A549 (cell line): ENCODE measurements around the gene NEU4. TPM values are rescaled to one million over a fixed set of nuclear protein-coding genes. Genes with fewer than 3 reads are reported as not detected.
"Not testable (repeated sequence)": the region's sequence is repeated elsewhere in the genome, so short reads cannot be mapped to it uniquely, and the experiment has no call there.

Source experiments
- ATAC-seq, 2 experiments: fragments of 200-7000 bp in 1 of 2; fragments of >200 bp in 1 of 2; cut with Nextera tagmentation in 1 of 2; cut with Tn5 transposase in 1 of 2; 3 replicates each; pipeline versions ENCODE4 v1.8.0 to v1.9.1; 2018 to 2020; ENCODE audit warnings: mild to moderate bottlenecking in 1 of 2, moderate library complexity in 1 of 2
- CTCF ChIA-PET: fragments of 300-600 bp; sonication (Branson Sonifier 250); formaldehyde crosslinking; extraction: SDS; loops from one replicate; lab custom pipeline; 2021; ENCODE audit warnings: antibody characterized with exemption, inconsistent platforms; lab: Yijun Ruan, JAX
- POLR2A ChIA-PET: fragments of 350-600 bp; formaldehyde crosslinking; extraction: SDS; loops from one replicate; lab custom pipeline; 2021; ENCODE audit warnings: antibody characterized with exemption, inconsistent platforms; lab: Yijun Ruan, JAX
- DNase-seq, 2 experiments: peaks; one replicate each; pipeline versions ENCODE4 v3.0.0 to v3.0.0-alpha.2; 2011 to 2016; ENCODE audit warnings: low read depth in 1 of 2, low spot score in 1 of 2
- FAIRE-seq: peaks from 2 replicates; lab custom pipeline; 2011; peaks lifted over from hg19 to GRCh38; lab: Jason Lieb, UNC
- H3K27ac ChIP-seq, 2 experiments: fragments of >200 bp; sonication (Bioruptor Twin); formaldehyde crosslinking; 3 replicates each; pipeline ENCODE4 v1.5.1; 2016 to 2017
- H3K4me1 ChIP-seq: fragments of >200 bp; sonication (Bioruptor Twin); formaldehyde crosslinking; 3 replicates; pipeline ENCODE4 v1.6.1; 2016
- H3K4me2 ChIP-seq: fragments of >200 bp; sonication (Bioruptor Twin); formaldehyde crosslinking; 3 replicates; pipeline ENCODE4 v1.6.1; 2016
- H3K4me3 ChIP-seq: fragments of >200 bp; sonication (Bioruptor Twin); formaldehyde crosslinking; 3 replicates; pipeline ENCODE4 v1.5.1; 2016
- H3K9me3 ChIP-seq: fragments of >200 bp; sonication (Bioruptor Twin); formaldehyde crosslinking; 3 replicates; pipeline ENCODE4 v1.6.1; 2016
- BHLHE40 ChIP-seq: IDR thresholded peaks from 2 replicates; pipeline ENCODE4 v1.6.1; 2012; ENCODE audit warnings: low read depth, low read length, inconsistent platforms
- CBX8 ChIP-seq: fragments of 200-600 bp; sonication (generic); IDR thresholded peaks from 2 replicates; pipeline ENCODE4 v1.6.1; 2016
- CEBPB ChIP-seq, 2 experiments: fragments of >200 bp in 1 of 2; sonication (Bioruptor Twin) in 1 of 2; formaldehyde crosslinking in 1 of 2; IDR thresholded peaks; 2 replicates each; pipeline ENCODE4 v1.6.1; 2012 to 2016
- CHD2 ChIP-seq: fragments of 150-350 bp; IDR thresholded peaks from 2 replicates; pipeline ENCODE4 v1.6.1; 2014; ENCODE audit warnings: low read length; ENCODE audit not compliant: partially characterized antibody
- EHF ChIP-seq: fragments of 250-450 bp; sonication (Bioruptor Pico); IDR thresholded peaks from 2 replicates; pipeline ENCODE4 v1.5.0; 2020; ENCODE audit warnings: mild to moderate bottlenecking
- ESRRA ChIP-seq: fragments of 150-350 bp; IDR thresholded peaks from 2 replicates; pipeline ENCODE4 v1.6.1; 2014; ENCODE audit warnings: mild to moderate bottlenecking, low read length, borderline replicate concordance
- FOSB ChIP-seq: fragments of 250-450 bp; sonication (Bioruptor Pico); IDR thresholded peaks from 2 replicates; pipeline ENCODE4 v1.5.0; 2020; ENCODE audit warnings: mild to moderate bottlenecking, moderate library complexity
- FOXS1 ChIP-seq: fragments of 250-450 bp; sonication (Bioruptor Pico); IDR thresholded peaks from 2 replicates; pipeline ENCODE4 v1.5.0; 2020; ENCODE audit warnings: mild to moderate bottlenecking, moderate library complexity
- HOXB13 ChIP-seq: fragments of 250-450 bp; sonication (Bioruptor Pico); IDR thresholded peaks from 2 replicates; pipeline ENCODE4 v1.5.0; 2020; ENCODE audit warnings: low read depth, mild to moderate bottlenecking, moderate library complexity
- HOXB5 ChIP-seq: fragments of 250-450 bp; sonication (Bioruptor Pico); IDR thresholded peaks from 2 replicates; pipeline ENCODE4 v1.5.0; 2020; ENCODE audit warnings: mild to moderate bottlenecking, moderate library complexity
- KDM5A ChIP-seq: fragments of 200-600 bp; sonication (generic); IDR thresholded peaks from 2 replicates; pipeline ENCODE4 v1.6.1; 2016; ENCODE audit warnings: antibody characterized with exemption, mild to moderate bottlenecking
- MAZ ChIP-seq: fragments of 150-350 bp; IDR thresholded peaks from 2 replicates; pipeline ENCODE4 v1.6.1; 2014; ENCODE audit warnings: antibody characterized with exemption, low read depth, low read length, borderline replicate concordance
- MYC ChIP-seq: IDR thresholded peaks from 2 replicates; pipeline ENCODE4 v1.6.1; 2012; ENCODE audit warnings: mild to moderate bottlenecking, inconsistent platforms, low read length, improper control_type of control experiment, borderline replicate concordance
- NR3C1 ChIP-seq: fragments of >200 bp; sonication (Bioruptor Twin); formaldehyde crosslinking; IDR thresholded peaks from 3 replicates; pipeline ENCODE4 v1.6.1; 2017
- PHF8 ChIP-seq: fragments of 200-600 bp; sonication (generic); IDR thresholded peaks from 2 replicates; pipeline ENCODE4 v1.6.1; 2016; ENCODE audit warnings: low read depth, mild to moderate bottlenecking, antibody characterized with exemption, moderate library complexity, borderline replicate concordance
- POLR2A ChIP-seq: IDR thresholded peaks from 2 replicates; pipeline ENCODE4 v1.6.1; 2012; ENCODE audit warnings: mild to moderate bottlenecking, low read length
- POLR2AphosphoS2 ChIP-seq: conservative IDR thresholded peaks from 2 replicates; pipeline ENCODE4 v1.6.1; 2012; ENCODE audit warnings: low read length, improper control_type of control experiment, inconsistent platforms
- RAD21 ChIP-seq, 2 experiments: fragments of >200 bp in 1 of 2; sonication (Bioruptor Twin) in 1 of 2; formaldehyde crosslinking in 1 of 2; IDR thresholded peaks in 1 of 2; conservative IDR thresholded peaks in 1 of 2; 2 replicates in 1 of 2; 3 replicates in 1 of 2; pipeline ENCODE4 v1.6.1; 2012 to 2018; ENCODE audit warnings: inconsistent platforms in 1 of 2
- RFX5 ChIP-seq: fragments of 450-650 bp; IDR thresholded peaks from 2 replicates; pipeline ENCODE4 v1.7.1; 2014; ENCODE audit warnings: antibody characterized with exemption, mild to moderate bottlenecking, moderate library complexity
- RNF2 ChIP-seq: fragments of 200-600 bp; sonication (generic); IDR thresholded peaks from 2 replicates; pipeline ENCODE4 v1.6.1; 2016; ENCODE audit warnings: low read depth, mild to moderate bottlenecking, antibody characterized with exemption, moderate library complexity, borderline replicate concordance
- SMC3 ChIP-seq: fragments of >200 bp; sonication (Bioruptor Twin); formaldehyde crosslinking; IDR thresholded peaks from 3 replicates; pipeline ENCODE4 v1.6.1; 2018; ENCODE audit warnings: inconsistent platforms
- TFCP2L1 ChIP-seq: fragments of 250-450 bp; sonication (Bioruptor Pico); IDR thresholded peaks from 2 replicates; pipeline ENCODE4 v1.5.0; 2021; ENCODE audit warnings: mild to moderate bottlenecking
- ZNF302 ChIP-seq: fragments of 250-450 bp; sonication (Bioruptor Pico); IDR thresholded peaks from 2 replicates; pipeline ENCODE4 v1.9.0; 2021; ENCODE audit warnings: inconsistent platforms, mild to moderate bottlenecking, moderate library complexity
- ZSCAN20 ChIP-seq: fragments of 250-450 bp; sonication (Bioruptor Pico); IDR thresholded peaks from 2 replicates; pipeline ENCODE4 v1.8.0; 2022; ENCODE audit warnings: mild to moderate bottlenecking, moderate library complexity
- WGBS: methylation state at CpG from one replicate; pipeline ENCODE4 v1.1.6; 2017; ENCODE audit errors: missing lambda C conversion rate; 5-methylcytosine and 5-hydroxymethylcytosine counted together
- polyA plus RNA-seq, 4 experiments: library from polyadenylated mRNA; depleted of rRNA in 3 of 4; stranded (reverse); fragments of >200 nt; fragmentation: RNase III in 1 of 4; extraction: RNeasy Plus Mini Kit Qiagen cat#74134 plus additional on column Dnase treatment in 1 of 4; gene quantifications; 2 replicates in 3 of 4; 3 replicates in 1 of 4; pipeline ENCODE4 v1.2.3, GENCODE V29; 2011 to 2017
- TF ChIP-seq, protein P1 (sequence below): IDR thresholded peaks from 2 replicates; pipeline ENCODE4 v1.6.1; 2012; ENCODE audit warnings: low read depth, borderline replicate concordance
- TF ChIP-seq, protein P2 (sequence below): IDR thresholded peaks from 2 replicates; pipeline ENCODE4 v1.6.1; 2012
- TF ChIP-seq, protein P3 (sequence below): fragments of 150-350 bp; IDR thresholded peaks from 2 replicates; pipeline ENCODE4 v1.6.1; 2014; ENCODE audit warnings: low read depth, mild to moderate bottlenecking, low read length

NEU4 gene
- polyA plus RNA-seq, 2 of the 4 experiments (the other 2 are of a cell fraction), result 0.13 to 0.19 TPM

DNA sequence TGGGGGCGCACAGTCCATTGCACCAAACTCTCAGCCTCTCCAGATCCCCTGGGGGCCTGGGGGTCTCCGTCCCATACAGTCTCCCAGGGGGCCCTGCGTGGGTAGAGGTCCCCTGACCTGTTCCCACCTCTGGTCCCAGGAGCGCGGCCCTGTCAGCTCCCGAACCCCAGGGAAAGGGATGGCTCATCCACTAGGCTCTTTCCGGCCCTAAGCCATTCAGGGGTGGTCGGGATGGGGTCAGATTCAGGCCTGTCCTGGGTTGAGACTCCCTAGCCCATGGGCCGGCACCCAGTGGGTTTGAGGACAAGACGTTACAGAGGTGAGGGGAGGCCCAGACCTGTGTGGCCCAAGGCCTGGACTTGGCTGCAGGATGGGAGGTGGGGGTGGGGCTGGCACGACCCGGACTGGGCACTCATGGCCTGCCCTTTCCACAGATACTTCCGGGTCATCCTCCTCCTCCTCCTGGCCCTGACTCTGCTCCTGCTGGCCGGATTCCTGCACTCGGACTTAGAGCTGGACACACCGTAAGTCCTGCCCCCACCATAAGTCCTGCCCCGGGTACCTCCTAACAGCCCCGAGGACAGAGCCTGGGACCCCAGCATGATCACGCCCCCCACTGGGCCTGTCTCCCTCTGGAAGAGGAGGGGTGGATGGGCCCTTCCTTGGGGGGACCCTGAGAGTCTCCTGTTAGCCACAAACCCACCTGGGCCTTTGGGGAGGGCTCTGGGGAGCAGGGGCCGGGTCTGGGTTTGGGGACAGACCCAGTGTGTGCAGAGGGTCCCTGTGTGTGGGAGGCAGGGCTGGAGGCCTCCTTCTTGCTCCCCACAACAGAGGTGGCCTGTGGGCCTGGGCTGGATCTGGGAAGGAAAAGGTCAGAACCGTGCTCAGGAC, 10.1 kb upstream of the NEU4 start:
- ATAC-seq (no peak), FAIRE-seq (no peak), DNase-seq (no peak)
- CTCF ChIA-PET, result no interaction called here
- no peak overlapping the region for H3K4me3 ChIP-seq
- H3K9me3 ChIP-seq, result no peaks in the 10 kb centered on the region
- H3K4me2 ChIP-seq, result no peak overlapping the region
- TF ChIP-seq BHLHE40, result no peak
- no peak for TF ChIP-seq FOXS1 (CRISPR knock-in tag)
- TF ChIP-seq, protein P1, sequence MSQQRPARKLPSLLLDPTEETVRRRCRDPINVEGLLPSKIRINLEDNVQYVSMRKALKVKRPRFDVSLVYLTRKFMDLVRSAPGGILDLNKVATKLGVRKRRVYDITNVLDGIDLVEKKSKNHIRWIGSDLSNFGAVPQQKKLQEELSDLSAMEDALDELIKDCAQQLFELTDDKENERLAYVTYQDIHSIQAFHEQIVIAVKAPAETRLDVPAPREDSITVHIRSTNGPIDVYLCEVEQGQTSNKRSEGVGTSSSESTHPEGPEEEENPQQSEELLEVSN, result no peak
- TF ChIP-seq FOSB (CRISPR knock-in tag), result no peak
- TF ChIP-seq SMC3, result no peak
- no peak for TF ChIP-seq CBX8
- TF ChIP-seq POLR2AphosphoS2, result no peak
- TF ChIP-seq ZSCAN20 (CRISPR knock-in tag), result no peak
- TF ChIP-seq, protein P2, sequence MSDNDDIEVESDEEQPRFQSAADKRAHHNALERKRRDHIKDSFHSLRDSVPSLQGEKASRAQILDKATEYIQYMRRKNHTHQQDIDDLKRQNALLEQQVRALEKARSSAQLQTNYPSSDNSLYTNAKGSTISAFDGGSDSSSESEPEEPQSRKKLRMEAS, result no peak
- no peak for TF ChIP-seq KDM5A
- no peak for TF ChIP-seq POLR2A
- POLR2A ChIA-PET, result no interaction called here
- H3K27ac ChIP-seq, result no peak overlapping the region
- 87% methylated on average over 17 of the region's 21 CpGs for WGBS
- H3K4me1 ChIP-seq, result peaks cover 7% of the 10 kb centered on the region; the same call in 1 of the 3 replicates

DNA sequence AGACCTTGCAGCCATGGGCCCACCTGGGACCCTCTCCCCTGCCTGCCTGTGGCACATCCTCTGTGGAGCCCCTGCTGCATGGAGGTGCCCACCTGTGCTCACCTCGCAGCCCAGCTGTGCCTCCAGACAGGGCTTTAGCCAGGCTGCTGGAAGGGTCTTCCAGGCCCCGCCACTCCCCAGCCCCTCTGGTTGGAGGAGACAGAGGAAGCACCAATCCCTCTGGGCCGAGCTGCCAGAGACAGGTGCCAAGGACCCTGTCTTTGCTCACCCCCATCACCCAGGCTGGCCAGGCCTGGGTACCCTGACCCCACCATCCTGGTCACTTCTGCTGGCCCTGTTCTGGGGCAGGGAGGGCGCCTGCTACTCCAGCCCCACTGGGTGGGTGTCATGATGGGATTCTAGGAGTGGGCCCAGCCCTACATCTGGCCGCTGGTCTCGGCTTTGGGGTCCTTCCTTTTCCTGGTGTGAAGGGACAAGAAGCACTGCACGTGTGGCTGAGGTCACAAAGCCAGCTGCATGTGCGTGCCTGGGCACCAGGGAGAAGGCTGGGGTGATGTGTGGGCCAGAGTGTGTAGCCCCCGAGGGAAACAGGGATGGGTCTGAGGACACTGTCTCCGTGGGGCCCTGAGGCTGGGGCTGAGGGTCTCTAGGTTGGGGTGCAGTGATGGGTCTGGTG, 9.3 kb upstream of the NEU4 start:
- DNase-seq (no peak), ATAC-seq (no peak)
- Histone ChIP-seq H3K4me2 (no peak overlapping the region), H3K27ac (no peak overlapping the region), H3K4me3 (no peak overlapping the region)
- WGBS, result 83% methylated on average over 6 of the region's 10 CpGs
- CTCF ChIA-PET, result no interaction called here
- TF ChIP-seq ZNF302 (CRISPR knock-in tag) (no peak), CHD2 (no peak), PHF8 (no peak), ESRRA (no peak), TFCP2L1 (CRISPR knock-in tag) (no peak), BHLHE40 (no peak), CEBPB (IDR thresholded peaks at IDR 0.05) (no peak), RFX5 (no peak), MYC (no peak), KDM5A (no peak), EHF (CRISPR knock-in tag) (no peak), MAZ (no peak), RAD21 (conservative IDR thresholded peaks at IDR 0.05 in 1 of 2, IDR thresholded peaks at IDR 0.05 in 1 of 2) (no peak), RNF2 (no peak), HOXB13 (CRISPR knock-in tag) (no peak), POLR2AphosphoS2 (no peak), NR3C1 (no peak), HOXB5 (CRISPR knock-in tag) (no peak)
- TF ChIP-seq, protein P3, sequence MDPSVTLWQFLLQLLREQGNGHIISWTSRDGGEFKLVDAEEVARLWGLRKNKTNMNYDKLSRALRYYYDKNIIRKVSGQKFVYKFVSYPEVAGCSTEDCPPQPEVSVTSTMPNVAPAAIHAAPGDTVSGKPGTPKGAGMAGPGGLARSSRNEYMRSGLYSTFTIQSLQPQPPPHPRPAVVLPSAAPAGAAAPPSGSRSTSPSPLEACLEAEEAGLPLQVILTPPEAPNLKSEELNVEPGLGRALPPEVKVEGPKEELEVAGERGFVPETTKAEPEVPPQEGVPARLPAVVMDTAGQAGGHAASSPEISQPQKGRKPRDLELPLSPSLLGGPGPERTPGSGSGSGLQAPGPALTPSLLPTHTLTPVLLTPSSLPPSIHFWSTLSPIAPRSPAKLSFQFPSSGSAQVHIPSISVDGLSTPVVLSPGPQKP, result no peak
- TF ChIP-seq, all 56 proteins: peak for 0
- Histone ChIP-seq H3K4me1 (peaks cover 13% of the 10 kb centered on the region), H3K9me3 (no peaks in the 10 kb centered on the region)
- POLR2A ChIA-PET, result no interaction called here
- FAIRE-seq, result no peak

DNA sequence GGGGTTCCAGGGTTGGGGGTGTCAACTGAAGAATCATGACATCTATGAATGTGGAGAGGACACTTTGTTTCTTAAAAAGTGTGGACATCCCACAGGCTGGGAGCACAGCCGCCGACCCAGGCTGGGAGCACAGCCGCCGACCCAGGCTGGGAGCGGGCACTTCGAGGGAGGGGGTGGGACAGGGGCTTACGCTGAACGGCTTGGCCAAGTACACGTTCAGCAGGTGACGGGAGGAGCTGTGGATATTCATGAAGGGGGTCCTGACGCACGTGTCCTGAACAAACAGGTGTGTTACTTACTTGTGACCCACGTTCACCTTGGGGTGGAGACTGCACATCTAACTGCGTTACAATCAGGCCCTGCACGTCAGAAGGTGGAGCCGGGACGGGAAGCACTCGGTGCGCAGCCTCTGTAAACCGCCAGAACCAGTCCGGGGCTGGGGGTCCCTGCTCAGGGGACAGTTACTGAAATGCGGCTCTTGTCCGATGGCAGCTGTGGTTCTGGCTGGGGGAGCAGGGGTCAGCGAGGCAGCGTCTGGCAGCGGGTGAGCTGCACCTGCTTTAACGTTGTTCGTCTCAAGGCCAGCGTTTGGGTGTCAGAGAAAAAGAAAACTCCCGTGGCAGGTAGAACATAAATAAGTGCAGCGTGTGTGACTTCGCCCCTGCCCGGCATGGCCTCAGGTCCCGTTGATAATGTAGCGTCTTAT, 8.6 kb upstream of the NEU4 start:
- CTCF ChIA-PET, DNase-seq, ATAC-seq, H3K27ac ChIP-seq, H3K4me2 ChIP-seq, FAIRE-seq, H3K4me3 ChIP-seq, H3K9me3 ChIP-seq, POLR2A ChIA-PET: not testable (repeated sequence)
- peaks cover 18% of the 10 kb centered on the region for H3K4me1 ChIP-seq
- 75% methylated on average over 25 of the region's 35 CpGs for WGBS
